Neural progenitor cell (in vitro differentiated cells): ENCODE results near the gene ABHD17B. TPM values are rescaled to one million over a fixed set of nuclear protein-coding genes. Genes with fewer than 3 reads are reported as not detected.
"Not testable (repeated sequence)": the region's sequence is repeated elsewhere in the genome, so short reads cannot be mapped to it uniquely, and the experiment has no call there.

Experiments used
- DNase-seq: peaks from one replicate; pipeline ENCODE4 v3.0.0-alpha.2; 2016; ENCODE audit warnings: low spot score
- H2AFZ ChIP-seq: fragments of 200-600 bp; sonication (generic); replicated peaks from 2 replicates; pipeline ENCODE4 v1.6.1; 2016; ENCODE audit warnings: antibody characterized with exemption
- H3F3A ChIP-seq: fragments of 200-600 bp; sonication (generic); 2 replicates; pipeline ENCODE4 v1.6.1; 2016; ENCODE audit warnings: antibody characterized with exemption, low read depth
- H3K27ac ChIP-seq: fragments of 200-600 bp; sonication (generic); 2 replicates; pipeline ENCODE4 v1.5.1; 2016; ENCODE audit warnings: mild to moderate bottlenecking
- H3K27me3 ChIP-seq: fragments of 200-600 bp; sonication (generic); 2 replicates; pipeline ENCODE4 v1.6.1; 2016; ENCODE audit warnings: mild to moderate bottlenecking, moderate library complexity
- H3K36me3 ChIP-seq: fragments of 200-600 bp; sonication (generic); 2 replicates; pipeline ENCODE4 v1.5.1; 2016
- H3K4me1 ChIP-seq: fragments of 200-600 bp; sonication (generic); 2 replicates; pipeline ENCODE4 v1.6.1; 2016; ENCODE audit warnings: mixed run types
- H3K4me2 ChIP-seq: fragments of 200-600 bp; sonication (generic); 2 replicates; pipeline ENCODE4 v1.6.1; 2016
- H3K4me3 ChIP-seq: fragments of 200-600 bp; sonication (generic); 2 replicates; pipeline ENCODE4 v1.5.1; 2016
- H3K79me2 ChIP-seq: fragments of 200-600 bp; sonication (generic); 2 replicates; pipeline ENCODE4 v1.6.1; 2016; ENCODE audit warnings: low read depth
- H3K9ac ChIP-seq: fragments of 200-600 bp; sonication (generic); 2 replicates; pipeline ENCODE4 v1.6.1; 2016
- H3K9me3 ChIP-seq: fragments of 200-600 bp; sonication (generic); 2 replicates; pipeline ENCODE4 v1.5.1; 2016; ENCODE audit warnings: low read depth
- H4K20me1 ChIP-seq: fragments of 200-600 bp; sonication (generic); 2 replicates; pipeline ENCODE4 v1.6.1; 2016; ENCODE audit warnings: low read depth
- H3K27ac Mint-ChIP-seq: 3 replicates; pipeline ENCODE4 v1.8.0; 2021; ENCODE audit warnings: mixed read lengths
- H3K27me3 Mint-ChIP-seq: 2 replicates; pipeline ENCODE4 v1.8.0; 2022; ENCODE audit warnings: low read depth, mild to moderate bottlenecking, inconsistent platforms, moderate library complexity, mixed read lengths; ENCODE audit not compliant: insufficient read depth
- H3K36me3 Mint-ChIP-seq: 3 replicates; pipeline ENCODE4 v1.8.0; 2021; ENCODE audit warnings: mixed read lengths
- H3K4me1 Mint-ChIP-seq: 3 replicates; pipeline ENCODE4 v1.8.0; 2021; ENCODE audit warnings: mixed read lengths
- H3K4me3 Mint-ChIP-seq: 3 replicates; pipeline ENCODE4 v1.8.0; 2021; ENCODE audit warnings: mild to moderate bottlenecking, moderate library complexity, mixed read lengths
- H3K9me3 Mint-ChIP-seq: 3 replicates; pipeline ENCODE4 v1.8.0; 2020; ENCODE audit warnings: mixed read lengths
- CTCF ChIP-seq: fragments of 200-600 bp; sonication (generic); IDR thresholded peaks from 2 replicates; pipeline ENCODE4 v1.5.1; 2017; ENCODE audit warnings: antibody characterized with exemption, mild to moderate bottlenecking
- EZH2 ChIP-seq: fragments of 200-600 bp; sonication (generic); IDR thresholded peaks from 2 replicates; pipeline ENCODE4 v1.6.1; 2017; ENCODE audit warnings: antibody characterized with exemption, mild to moderate bottlenecking, moderate library complexity
- EZH2phosphoT487 ChIP-seq: fragments of 200-600 bp; sonication (generic); IDR thresholded peaks from 2 replicates; pipeline ENCODE4 v1.6.1; 2017; ENCODE audit warnings: antibody characterized with exemption
- total RNA-seq: library from RNA; depleted of rRNA; stranded (reverse); fragments of >200 nt; gene quantifications from 2 replicates; pipeline ENCODE4 v1.2.3, GENCODE V29; 2015; ENCODE audit warnings: low replicate concordance

Gene ABHD17B
- 86.5 and 96.6 TPM in 2 replicates for total RNA-seq

GRCh38 chr9:71911061-71911907 is at the start of gene ABHD17B, which contains the start of gene C9orf85:
ABHD17B (minus strand) TSS chr9:71911193; CDS start chr9:71875080, 36,113 bp downstream.
C9orf85 (plus strand) TSS chr9:71911639; CDS start chr9:71911735, 96 bp downstream.
- Mint-ChIP-seq H3K27me3 (peaks cover 9% of the 10 kb centered on the region), H3K4me1 (peaks cover 39% of the 10 kb centered on the region), H3K9me3 (peaks cover 2% of the 10 kb centered on the region), H3K4me3 (peak within 1 kb of the TSS; percentile 100), H3K36me3 (peaks cover 6% of the 10 kb centered on the region), H3K27ac (peak within 1 kb of the TSS; percentile 100)
- Histone ChIP-seq H3K36me3 (peaks cover 2% of the 10 kb centered on the region), H3K4me1 (peaks cover 22% of the 10 kb centered on the region), H4K20me1 (peaks cover 38% of the 10 kb centered on the region), H3K4me3 (peak within 1 kb of the TSS; percentile 92), H3K27me3 (no peaks in the 10 kb centered on the region), H3K79me2 (peaks cover 92% of the 10 kb centered on the region), H3F3A (peaks cover 35% of the 10 kb centered on the region), H3K9ac (peak within 1 kb of the TSS; percentile 89), H3K9me3 (no peaks in the 10 kb centered on the region), H3K4me2 (peak within 1 kb of the TSS; percentile 96), H2AFZ (peak within 1 kb of the TSS; percentile 65), H3K27ac (peak within 1 kb of the TSS; percentile 95)
- peak; percentile 100 for DNase-seq
- TF ChIP-seq EZH2phosphoT487 (no peak), EZH2 (no peak), CTCF (no peak)

- H2AFZ ChIP-seq = no peak overlapping the region
- peaks cover 23% of the 10 kb centered on the region for H3F3A ChIP-seq
- H3K4me2 ChIP-seq = no peak overlapping the region
- Mint-ChIP-seq H3K36me3 (no peaks in the 10 kb centered on the region), H3K27ac (no peak overlapping the region), H3K9me3 (no peaks in the 10 kb centered on the region), H3K27me3 (no peaks in the 10 kb centered on the region), H3K4me3 (no peak overlapping the region), H3K4me1 (no peaks in the 10 kb centered on the region)
- no peaks in the 10 kb centered on the region for H3K79me2 ChIP-seq
- H3K36me3 ChIP-seq = no peaks in the 10 kb centered on the region
- no peak overlapping the region for H3K9ac ChIP-seq
- H3K9me3 ChIP-seq = no peaks in the 10 kb centered on the region
- H4K20me1 ChIP-seq = no peaks in the 10 kb centered on the region
- H3K27me3 ChIP-seq = no peaks in the 10 kb centered on the region
- no peak for DNase-seq
- peaks cover 14% of the 10 kb centered on the region for H3K4me1 ChIP-seq
- no peak overlapping the region for H3K27ac ChIP-seq
- TF ChIP-seq EZH2phosphoT487 (no peak), EZH2 (no peak), CTCF (no peak)
- H3K4me3 ChIP-seq = no peak overlapping the region
Observed at GRCh38 chr9:71955300-71955915, 44.4 kb upstream of the ABHD17B start.

GRCh38 chr9:71954652-71955051 is 43.7 kb upstream of the ABHD17B start:
- H3K27ac ChIP-seq, H3K4me1 Mint-ChIP-seq, H3K4me2 ChIP-seq, H3K27me3 Mint-ChIP-seq, DNase-seq, H3K4me3 ChIP-seq, H3K4me3 Mint-ChIP-seq, H3K27ac Mint-ChIP-seq, H2AFZ ChIP-seq, H3K9me3 Mint-ChIP-seq, H3K36me3 Mint-ChIP-seq, H3K79me2 ChIP-seq, H4K20me1 ChIP-seq, H3K9ac ChIP-seq, H3K27me3 ChIP-seq, H3K36me3 ChIP-seq, H3K9me3 ChIP-seq: not testable (repeated sequence)
- peaks cover 14% of the 10 kb centered on the region for H3K4me1 ChIP-seq
- peaks cover 28% of the 10 kb centered on the region for H3F3A ChIP-seq
